Measurements from ENCODE around the gene ABHD13.
A peak's percentile ranks its signal among the peaks of the same experiment; 100 is the strongest.

The ABHD13 gene

DNA sequence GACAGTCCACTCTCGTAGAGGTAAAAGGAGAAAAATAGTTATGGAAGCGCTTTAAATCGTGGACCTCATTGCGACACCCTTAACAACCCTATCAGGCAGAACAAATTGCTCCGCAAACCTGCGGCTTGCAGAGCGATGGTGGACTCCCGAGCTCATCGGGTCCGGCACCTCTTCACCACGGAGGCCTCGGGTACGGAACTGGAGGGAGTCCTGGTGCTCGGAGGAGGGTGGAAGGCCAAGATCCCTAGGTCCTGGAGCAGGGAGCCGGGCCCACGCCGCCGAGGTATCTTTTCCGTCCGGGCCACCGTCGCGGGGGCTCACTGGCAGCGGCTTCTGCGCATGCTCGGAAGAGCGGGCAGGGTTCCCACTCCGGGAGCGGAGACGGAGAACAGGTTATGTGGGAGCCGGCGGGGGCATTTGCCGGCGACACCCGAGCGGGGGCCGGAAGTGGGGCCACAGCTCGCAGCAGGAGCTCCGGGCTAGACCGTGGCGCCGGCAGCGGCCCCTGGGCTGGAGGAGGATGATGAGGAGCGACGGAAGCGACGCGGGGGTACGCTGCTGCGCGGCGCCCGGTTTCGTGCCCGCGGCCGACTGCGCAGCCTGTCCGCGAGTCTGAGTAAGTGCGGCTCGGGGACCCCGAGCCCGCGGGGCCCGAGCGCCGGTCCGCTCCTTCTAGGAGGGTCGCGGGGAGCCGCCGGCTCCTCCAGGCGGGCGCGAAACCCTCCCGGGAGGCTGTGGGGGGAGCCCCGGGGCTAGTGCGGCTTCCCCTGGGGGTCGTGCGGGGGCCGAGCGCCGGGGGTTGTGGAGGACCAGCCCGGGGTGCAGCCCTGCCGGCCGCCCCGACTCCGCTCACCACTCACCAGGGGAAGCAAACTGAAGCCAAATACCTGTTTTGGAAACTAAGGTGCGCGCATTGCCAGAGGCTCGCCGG is at the start of gene ABHD13:
Gene ABHD13, plus strand, starts transcription at position 349 of the 931 bp plus-strand sequence. CDS start 10,827 bp downstream, outside the sequence.
- peak; percentile 96 for DNase-seq

GRCh38 chr13:108168929-108169328 is 49.3 kb upstream of the ABHD13 start:
- DNase-seq, result no peak

DNA sequence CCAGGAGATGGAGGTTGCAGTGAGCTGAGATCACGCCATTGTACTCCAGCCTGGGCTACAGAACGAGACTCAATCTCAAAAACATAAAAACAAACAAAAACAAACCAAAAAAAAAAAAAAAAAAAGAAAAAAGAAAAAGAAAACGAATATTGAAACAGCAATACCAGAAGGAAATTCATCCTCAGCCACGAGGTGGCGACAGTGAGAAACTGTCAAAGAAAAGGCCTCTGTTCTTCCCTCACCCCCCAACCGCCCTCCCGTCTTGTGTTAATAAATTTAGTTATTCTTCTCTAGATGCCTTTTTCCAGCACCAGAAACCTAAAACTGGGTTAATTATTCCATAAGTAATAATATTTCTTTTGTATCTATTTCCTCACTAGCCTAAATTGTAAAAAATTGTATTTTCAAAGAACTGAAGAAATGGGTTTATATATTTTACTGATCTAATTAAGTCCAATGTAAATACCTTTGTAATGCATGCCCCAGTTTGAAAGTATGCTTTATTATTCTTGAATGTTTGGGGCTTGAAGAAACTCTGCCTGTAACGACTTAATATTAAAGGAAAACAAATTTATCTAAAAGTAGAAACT is 41.4 kb upstream of the ABHD13 start:
- no peak for DNase-seq

GRCh38 chr13:108178078-108178477 is 40.1 kb upstream of the ABHD13 start:
- DNase-seq, result no peak

DNA sequence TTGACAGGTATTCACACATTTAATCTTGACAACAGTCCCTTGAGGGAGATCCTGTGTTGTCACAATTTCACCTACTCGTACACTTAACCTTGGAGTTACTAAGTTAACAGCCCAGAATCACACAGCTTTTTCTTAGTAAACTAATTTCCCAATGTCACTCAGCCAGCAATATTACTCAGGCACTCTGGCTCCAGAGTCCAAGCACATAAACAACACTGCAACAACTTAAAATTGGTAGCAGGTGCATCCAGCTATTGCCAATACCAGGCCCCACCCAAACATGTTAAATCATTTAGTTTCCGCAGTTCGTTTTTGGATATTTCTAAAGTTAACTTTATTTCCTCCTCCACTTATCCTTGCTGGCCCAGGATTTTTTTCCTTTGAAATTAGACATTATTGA is 35.5 kb upstream of the ABHD13 start:
- DNase-seq, result no peak

DNA sequence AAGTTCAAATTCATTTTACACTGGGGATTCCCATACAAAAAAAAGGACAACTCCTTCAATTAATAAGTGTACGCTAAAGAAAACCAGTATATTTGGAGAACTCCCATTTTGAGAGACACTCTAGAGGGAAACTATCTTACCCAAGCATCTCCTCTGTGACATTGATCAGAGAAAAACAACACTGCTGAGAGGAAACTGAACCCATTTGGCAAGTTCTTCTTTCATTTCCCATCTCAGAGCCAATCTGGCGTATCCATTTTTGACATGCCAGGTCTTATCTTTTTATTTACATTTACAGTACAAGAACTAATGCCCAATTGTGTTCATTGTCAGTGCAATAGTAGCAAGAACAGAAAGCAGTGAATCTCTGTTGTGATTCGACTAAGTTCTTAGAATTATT is 33.0 kb upstream of the ABHD13 start:
- no peak for DNase-seq

DNA sequence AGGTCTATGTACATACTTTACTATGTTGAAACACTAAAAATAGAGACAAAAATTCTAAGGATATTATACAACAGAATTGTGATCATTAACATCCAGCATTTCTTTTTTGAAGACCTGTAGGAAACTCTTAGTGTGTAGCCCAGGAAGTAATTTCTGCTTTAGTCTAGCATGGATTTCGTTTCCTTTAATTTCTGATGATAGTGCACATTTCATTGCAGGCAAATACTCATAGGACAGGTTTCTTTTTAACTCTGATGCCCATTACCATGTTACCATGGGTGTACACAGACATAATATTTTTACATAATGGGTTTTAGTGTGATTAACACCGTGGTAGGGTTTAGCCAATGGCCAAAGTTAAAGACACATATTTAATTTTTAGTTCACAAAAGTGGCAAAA is 29.9 kb upstream of the ABHD13 start:
- DNase-seq, result no peak

DNA sequence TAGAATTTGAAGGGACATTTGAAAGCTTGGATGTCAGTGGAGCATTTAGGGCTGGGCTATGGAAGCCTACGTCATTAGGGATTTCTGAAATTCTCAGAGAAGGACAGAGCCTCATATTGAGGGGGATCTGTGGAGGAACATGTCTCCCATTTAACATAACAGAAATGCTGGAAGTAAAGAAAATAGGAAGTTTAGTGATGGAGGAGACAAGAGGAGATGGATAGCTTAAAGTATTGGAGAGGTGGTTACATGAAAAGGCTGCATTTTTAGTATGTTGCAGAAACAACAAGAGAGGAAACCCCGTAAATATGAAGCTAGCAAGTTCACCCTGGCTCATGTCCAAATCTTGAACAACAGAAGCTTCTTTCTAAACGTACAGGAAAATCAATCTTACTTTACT is 27.3 kb upstream of the ABHD13 start:
- DNase-seq, result no peak

DNA sequence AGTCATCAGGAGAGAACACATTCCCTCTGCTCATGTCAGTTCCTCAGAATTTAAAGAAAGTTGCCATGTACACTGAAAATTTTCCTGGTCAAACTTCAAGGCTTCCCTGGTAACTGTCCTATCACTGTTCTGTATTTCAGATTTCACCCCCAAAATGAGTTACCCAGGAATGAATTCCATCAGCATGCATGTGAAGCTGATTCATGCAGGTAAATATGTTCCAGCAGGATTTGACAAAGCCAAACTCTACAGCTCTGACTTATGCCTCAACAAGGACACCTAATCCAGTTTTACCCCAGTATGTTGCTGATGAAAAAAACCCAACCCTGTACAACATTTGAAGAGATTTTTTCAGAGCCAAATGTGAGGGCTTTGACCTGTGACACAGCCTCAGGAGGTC is 24.4 kb upstream of the ABHD13 start:
- no peak for DNase-seq

DNA sequence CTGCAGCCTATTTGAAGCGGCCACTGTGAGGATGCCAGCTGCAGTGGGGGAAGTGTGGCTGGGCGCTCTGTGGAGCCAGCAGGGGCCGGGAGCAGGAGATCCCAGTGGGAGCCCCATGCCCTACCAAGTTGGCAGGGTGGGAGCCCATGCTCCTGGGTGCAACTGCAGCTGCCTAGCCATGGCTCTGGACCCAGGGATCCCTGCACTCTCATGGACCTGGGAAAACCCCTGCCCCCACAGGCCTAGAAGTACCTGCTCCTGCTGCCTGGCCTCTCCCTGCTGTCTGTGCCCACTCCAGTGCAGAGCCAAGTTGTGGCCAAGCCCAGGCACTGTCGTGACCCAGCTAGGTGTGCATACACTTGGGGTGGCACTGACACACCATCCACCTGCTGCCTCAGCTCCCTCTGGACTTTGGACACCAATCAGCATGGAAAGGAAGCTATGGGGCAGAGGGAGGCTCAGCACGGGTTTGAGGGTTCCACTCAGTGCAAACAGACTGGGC is 23.7 kb upstream of the ABHD13 start:
- no peak for DNase-seq

DNA sequence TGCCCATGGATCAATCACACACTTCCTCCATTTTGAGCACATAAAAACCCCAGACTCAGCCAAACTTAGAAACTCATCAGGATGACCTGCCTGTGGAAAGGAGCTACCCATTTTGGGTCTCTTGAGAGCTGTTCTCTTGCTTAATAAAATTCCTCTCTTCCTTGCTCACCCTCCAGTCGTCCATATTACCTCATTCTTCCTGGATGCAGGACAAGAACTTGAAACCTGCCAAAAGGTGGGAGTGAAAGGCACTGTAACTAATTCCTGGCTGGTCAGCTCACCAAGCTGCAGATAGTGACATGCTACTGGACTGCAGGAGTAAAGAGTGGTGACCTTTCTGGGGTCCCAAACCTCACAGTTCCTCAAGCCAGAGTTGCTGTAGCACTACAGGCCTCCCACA is 23.0 kb upstream of the ABHD13 start:
- no peak for DNase-seq

GRCh38 chr13:108195861-108196260 is 22.3 kb upstream of the ABHD13 start:
- DNase-seq, result no peak

- DNase-seq, result no peak
These were observed 17.3 kb upstream of the ABHD13 start for GRCh38 chr13:108200781-108201398.

DNA sequence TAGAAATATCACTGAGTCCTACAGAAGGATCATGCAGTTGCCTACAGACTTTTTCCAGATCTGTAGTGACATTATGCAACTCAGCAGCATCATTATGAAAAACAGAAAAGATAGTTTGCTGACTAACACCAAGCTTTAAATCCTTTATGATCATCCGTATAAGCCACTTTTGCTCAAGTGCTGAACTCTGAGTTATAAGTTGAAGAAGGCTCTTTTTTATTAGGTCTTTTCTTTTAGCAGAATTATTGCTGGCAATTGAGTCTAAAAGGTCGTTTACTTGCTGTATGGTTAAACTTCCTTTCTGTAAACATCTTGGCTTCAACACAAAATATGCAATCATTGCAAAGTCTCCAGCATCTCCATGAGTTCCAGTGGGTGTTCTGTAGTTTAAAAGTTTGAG is 7.6 kb upstream of the ABHD13 start:
- DNase-seq, result no peak

DNA sequence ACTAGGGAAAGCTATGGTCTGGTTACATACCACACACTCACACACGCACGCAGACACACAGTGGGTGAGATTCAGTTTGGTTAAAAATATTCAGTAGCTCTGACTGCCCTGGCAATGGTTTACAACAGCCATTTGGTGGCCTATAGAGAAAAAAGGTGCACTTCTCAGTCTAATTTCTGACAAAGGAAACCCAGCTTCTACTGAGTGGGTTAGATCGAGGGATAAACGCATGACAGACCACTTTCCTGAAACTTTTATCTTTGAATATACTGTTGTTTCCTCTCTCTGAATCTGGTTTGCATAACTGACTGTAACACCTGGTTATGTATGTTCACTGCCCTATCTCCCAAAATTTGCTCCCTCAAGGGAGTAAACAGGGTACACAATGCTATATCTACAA is 5.3 kb upstream of the ABHD13 start:
- DNase-seq, result no peak

GRCh38 chr13:108213946-108214345 is 4.2 kb upstream of the ABHD13 start:
- DNase-seq, result peak; percentile 78

DNA sequence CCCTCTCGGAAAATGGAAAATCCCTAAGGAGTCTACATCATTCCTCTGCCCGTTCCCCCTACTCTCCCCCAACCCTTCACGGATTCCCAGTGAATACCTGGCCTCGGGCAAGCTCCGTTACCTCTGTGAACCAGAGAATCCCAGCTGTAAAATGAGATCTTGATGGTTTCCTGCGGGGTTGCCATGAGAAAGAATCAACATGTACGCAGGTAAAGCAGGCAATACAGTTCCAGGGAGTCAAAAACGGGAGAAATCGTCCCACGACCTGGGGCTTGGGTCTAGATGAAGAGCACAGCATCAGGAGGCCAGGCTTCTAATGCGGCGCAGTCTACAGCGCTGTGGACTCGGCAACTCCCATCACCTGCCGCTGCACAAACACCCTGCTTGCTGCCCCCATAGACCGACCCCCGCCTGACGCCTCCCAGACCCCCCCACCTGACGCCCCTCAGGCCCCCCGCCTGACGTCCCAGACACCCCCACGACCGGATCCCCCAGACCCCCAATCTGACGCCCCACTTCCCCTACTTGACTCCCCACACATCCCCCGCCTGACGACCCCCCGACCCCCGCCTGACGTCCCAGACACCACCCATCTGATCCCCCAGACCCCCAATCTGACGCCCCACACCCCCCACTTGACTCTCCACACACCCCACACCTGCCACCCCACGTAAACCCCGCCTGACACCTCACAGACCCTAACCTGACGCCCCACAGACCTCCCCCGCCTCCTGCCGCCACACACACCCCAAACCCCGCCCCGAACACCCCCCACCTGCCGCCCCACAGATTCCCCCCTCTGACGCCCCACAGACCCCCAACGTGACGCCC is 3.5 kb upstream of the ABHD13 start:
- DNase-seq, result peak; percentile 78

DNA sequence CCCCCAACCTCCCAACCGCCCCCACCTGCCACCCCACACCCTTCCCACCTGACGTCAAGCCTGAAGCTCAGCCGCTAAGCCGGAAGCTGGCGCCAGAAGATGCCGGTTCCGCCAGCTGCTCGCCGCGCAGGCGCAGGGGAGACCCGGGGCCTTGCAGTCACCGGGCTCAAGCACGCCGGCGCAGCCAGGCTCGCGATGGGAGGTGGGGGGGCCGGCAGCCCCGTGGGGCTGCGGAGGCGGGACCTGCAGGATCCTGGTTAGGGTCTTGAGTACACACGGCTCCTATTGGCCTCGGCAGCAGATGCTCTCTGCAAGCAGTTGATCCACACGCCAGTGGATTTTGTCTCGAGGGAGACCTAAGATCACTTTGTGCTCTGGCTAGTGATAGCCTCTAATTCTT is 2.8 kb upstream of the ABHD13 start, which contains the start of gene LIG4:
Gene LIG4, minus strand, starts transcription at position 101 of the 400 bp plus-strand sequence. CDS start 4,268 bp downstream, outside the sequence.
- peak; percentile 95 for DNase-seq

GRCh38 chr13:108217307-108218043 is 717 bp upstream of the ABHD13 start:
- peak; percentile 88 for DNase-seq

- DNase-seq, result peak; percentile 40
These were observed 1.8 kb downstream of the ABHD13 start for GRCh38 chr13:108220041-108220440.

DNA sequence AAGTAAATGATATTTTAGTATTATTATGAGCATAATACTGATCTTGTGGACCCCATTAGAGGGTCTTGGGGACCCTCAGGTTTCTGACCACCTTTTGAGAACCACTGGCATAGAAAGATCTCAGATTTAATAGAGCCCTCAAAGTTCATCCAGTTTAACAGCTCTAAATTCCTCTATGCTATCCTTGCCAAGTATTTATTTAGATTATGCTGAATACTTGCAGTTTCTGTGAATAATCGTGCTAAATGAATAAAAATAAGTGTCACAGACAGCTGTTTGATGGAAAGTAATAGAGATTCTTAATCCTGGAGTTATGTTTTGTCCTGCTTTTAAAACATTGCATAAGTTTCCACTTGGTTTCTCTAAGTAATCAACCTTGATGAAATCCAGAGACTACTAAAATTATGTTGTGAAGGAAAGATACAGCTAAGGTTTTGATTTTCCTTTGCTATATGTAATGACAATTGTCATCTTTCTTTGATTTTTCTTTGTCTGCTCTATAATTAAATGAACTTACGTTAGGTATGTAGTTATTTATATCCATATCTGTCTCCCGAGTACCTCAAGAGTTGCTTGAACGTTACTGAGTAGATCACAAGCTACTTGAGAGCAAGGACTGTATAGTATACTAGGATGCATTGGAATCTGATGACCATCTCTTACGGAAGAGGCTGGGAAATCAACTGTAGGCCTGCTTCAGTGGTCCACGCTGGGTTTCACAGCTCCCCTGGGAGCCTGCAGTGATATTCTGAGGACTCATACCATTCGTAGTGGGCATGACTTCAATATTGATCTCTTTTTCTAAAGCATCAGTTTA is 5.7 kb downstream of the ABHD13 start:
- DNase-seq, result no peak
